Stimulated activated CD8-positive, alpha-beta memory T cell treated with anti-CD3 and anti-CD28 coated beads, Interleukin-4, amount 100 ng/mL, for 48 hours (primary cell): ENCODE results near the gene PRDM16.

Experiments
- DNase-seq: peaks from one replicate; pipeline ENCODE4 v3.0.0-alpha.2; 2020

The PRDM16 gene

DNA sequence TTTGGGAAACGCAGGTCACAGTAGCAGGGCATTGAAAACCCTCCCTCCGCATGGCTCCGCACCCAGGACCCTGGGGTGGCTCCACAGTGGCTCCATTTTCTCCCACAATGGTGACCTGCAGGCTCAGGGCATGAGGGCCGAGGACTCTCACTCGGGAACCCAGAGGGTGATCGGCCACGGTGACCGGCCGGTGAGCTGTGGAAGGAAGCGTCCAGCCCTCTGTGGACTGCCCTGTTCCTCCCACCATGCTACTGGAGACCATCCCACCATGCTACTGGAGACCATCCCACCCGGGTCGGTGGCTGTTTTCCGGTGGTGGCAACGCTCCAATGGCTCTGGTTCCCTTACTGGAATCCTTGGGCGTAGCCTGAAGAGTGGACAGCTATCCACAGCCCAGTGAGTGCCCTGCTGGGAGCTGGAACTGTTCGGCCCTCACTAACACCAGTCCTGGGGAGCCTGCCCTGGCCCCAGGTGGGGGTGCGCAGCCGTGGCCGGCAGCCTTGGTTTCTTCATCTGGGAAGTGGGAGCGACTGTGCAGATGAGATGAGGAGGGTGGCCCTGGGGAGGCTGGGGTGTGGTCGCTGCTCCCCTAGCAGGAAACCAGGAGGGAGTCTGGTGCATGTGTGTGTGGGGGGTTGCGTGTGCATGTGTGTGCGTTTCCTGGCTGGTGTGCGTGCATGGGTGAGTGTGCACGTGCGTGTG lies 59.6 kb downstream of the PRDM16 start:
- no peak for DNase-seq

DNA sequence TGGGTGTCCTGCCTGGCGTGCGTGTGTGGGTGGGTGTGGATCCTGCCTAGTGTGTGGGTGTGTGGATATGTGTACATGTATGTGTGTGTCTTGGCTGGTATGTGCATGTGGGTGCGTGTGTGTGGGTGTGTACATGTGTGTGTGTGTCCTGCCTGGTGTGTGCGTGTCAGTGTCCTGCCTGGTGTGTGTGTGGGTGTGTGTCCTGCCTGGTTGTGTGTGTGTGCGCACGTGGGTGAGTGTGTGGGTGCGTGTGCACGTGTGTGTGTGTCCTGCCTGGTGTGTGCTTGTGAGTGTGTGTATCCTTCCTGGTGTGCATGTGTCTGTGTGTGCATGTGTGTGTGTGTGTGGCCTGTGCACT lies 60.1 kb downstream of the PRDM16 start:
- DNase-seq: no peak

DNA sequence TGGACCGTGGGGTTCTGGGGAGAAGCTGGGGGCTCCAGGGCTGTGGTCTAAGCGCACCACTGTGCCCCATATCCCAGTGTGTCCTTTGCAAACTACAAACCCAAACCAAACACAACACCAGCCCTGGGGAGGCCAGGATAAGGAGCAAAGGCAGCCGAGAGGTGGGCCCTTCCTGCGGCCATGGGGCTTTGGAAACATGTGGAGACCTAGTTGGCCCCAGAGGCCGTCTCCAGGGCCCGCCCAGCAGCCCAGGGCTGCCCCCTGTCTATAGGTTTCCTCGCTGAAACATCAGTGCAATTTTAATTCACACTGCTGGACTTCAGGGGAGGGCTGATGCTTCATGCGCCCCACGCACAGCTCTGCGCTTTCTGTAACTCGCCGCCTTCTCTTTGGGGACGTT lies 61.3 kb downstream of the PRDM16 start:
- DNase-seq: no peak

DNA sequence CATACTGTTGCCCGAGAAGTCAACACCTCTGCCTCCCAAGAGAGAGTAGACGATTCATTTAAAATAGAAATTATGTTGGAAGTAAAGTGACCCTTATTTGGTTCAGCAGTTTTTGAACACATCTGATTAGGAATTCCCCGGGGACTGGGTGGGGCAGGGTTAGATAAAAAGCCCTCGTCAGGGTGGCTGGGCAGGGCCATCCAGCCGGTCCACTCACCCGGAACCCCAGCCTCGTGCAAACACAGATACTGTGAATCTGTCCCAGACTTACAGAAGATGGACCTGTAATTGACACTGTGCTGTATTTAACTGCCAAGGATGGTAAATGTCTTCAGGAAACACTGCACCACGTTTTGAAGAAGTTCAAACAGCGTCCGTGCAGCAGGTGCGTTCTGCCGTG lies 63.7 kb downstream of the PRDM16 start:
- DNase-seq: no peak

DNA sequence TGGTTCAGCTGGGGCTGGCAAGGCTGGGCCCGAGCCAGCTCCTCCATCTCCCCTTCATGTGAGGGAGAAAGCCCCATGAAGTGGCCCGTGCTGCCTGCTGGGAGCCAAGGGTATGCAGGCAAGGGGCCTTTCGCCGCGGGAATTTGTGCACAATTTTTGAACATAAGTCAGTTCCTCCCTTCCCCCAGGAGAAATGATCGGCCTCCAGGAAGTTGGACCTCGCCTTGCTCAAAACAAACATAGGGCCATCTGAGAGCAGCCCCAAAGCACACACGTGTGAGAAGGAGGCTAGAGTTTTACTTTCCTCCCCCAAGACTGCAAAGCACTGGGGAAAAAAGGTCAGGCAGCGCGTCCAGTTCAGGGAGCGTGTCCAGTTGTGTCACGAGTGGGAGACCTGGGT lies 64.7 kb downstream of the PRDM16 start:
- no peak for DNase-seq

DNA sequence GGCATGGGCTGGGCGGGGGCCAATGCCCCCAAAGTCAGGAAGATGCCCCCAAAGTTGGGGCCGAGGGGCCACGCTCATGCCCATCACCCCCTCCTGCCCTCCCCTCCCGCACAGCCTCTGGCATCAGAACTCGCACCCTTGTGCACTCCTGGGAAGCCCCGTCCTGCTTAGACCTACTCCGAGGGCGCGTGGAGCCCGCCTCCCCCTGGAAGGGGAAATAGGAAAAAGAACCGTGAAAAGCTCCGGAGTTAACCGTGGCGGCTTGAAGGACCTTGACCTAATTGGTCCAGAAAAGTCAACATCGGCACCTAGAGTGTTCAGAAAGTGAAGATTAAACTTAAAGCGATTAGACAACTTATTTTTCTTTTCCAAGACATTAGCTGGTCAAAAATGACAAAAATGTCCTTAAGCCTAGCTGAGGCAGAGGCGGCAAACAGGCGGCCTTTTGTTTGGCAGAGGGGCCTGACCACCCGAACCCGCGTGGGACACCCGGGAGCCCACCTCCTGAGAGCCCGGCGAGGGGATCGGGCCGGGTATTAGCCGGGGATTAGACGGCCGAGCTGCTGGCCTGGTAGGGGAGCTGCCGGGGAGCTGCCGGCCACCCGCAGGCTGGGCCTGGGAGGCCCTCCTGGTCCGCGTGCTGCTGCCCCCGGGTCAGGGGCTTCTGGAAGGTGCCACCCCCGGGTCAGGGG lies 65.5 kb downstream of the PRDM16 start:
- no peak for DNase-seq

DNA sequence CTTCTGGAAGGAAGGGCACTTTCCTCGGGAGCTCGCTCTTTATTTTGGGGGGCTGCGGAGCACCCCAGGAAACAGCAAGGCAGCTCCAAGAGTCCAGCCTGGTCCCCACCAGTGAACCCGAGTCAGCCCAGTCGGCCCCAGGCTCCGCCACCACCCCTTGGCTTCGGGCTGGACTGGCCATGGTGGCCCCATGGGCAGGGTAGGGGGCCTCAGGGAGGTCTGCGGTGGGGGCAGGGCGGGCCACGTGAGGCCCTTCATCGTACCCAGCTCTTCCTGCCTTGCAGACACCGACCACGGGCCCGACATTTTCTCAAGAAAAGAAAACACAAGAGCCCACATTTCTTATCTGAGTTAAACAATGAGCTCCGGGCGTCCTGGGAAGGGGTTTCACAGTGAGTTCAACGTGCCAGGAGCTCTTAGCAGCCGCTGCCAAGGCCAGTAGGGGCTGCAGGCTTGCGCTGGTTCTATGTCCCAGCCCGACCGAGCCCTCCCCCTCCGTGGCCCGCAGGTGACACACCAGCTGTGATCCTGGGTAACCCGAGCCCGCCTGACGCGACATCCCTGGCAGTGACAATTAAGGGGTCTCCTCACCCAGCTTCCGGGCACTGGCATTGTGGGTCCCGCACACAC lies 66.2 kb downstream of the PRDM16 start:
- no peak for DNase-seq

DNA sequence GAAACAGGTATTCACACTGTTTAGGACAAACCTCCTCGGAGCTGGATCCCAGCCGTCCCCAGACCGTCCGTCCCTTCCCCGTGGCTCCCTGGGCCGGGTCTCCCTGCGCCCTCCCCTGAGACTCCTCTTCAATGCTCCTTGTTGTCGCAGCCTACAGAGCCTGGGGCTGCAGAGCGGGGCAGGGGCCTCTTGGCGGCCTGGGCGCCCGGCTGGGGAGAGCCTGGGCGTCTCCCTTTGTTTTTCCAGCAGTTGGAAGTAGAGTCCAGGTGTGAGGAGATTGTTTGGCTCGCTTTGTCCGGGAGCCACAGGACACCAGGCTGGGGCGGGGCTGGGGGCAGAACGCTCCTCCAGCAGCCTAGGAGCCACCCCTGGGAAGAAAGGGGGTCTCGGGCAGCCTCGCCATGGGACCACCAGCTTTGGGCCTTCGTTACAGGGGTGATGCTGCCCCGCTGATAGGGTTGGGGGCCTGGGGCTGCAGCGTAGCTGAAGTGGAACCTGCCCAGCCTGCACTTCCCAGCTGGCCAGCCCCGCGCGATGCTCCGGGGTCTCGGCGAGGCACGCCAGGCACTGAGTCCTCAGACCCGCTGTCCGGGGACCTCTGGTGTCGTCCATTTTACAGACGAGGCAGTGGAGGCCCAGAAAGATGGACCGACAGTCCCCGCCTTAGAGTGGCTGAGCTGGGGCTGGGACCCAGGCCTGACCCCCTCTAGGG lies 66.9 kb downstream of the PRDM16 start:
- no peak for DNase-seq

DNA sequence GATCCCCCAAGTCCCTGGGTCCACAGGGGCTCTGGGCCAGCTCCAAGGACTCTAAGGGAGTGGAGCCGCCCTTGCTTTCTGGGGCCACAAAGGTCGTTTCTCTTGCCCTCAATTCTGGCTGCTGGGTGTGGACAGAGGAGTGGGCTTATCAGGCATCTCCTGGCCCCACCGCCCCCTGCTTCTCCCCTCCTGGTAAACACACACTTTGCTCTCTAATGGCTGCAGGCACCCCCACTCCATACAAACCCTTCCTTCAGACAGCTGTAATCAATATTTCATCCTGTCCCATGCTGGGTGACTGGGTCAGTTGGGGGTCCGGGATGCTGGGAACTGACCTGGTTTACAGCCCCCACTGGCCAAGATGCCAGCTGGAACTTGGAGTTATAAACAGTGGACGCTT lies 67.5 kb downstream of the PRDM16 start:
- DNase-seq: no peak

DNA sequence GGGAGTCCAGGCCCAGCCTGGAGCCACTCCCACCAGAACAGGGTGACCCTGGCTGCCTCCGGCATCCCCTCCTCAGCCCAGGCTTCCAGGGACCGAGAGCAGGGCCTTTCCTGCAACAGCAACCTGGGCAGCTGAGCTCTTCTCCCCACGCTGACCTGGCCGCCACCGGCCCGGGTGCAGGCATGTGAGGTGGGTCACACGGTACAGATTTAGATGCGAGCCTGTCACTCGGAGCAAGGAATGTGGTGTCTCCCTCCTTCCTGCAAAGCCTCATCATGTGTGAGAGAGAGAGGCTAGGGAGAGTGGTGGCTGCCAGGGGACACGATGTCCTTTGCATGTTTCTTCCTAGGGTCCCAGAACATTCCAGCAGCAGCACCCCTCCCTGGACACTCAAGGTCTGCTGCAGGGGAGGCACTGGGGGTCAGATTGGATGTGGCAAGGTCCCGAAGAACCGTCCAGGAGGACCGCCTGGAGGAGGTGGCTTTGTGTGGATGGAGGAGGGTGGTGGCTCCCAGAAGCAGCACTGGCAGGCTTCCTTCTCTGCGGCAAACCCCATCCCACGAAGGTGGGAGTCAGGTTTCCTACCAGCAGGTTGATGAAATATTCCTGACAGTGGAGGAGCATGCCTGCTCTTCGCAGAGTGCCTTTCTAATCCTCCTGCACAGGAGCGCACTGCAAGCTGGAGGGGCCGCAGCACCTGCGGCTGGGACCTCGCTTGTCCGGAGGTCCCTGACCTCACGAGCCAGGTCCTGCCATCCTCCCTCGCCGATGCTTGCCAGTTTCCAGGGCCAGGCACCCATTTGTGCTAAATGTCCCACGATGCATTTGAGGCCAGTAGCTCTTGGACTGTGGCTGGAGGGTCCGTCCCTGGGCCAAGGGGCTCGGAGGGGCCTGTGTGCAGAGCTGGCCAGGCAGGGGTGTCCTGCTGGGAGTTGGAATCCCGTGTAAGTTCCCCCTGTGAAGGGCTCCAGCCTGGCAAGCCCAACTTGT lies 68.4 kb downstream of the PRDM16 start:
- DNase-seq: no peak

DNA sequence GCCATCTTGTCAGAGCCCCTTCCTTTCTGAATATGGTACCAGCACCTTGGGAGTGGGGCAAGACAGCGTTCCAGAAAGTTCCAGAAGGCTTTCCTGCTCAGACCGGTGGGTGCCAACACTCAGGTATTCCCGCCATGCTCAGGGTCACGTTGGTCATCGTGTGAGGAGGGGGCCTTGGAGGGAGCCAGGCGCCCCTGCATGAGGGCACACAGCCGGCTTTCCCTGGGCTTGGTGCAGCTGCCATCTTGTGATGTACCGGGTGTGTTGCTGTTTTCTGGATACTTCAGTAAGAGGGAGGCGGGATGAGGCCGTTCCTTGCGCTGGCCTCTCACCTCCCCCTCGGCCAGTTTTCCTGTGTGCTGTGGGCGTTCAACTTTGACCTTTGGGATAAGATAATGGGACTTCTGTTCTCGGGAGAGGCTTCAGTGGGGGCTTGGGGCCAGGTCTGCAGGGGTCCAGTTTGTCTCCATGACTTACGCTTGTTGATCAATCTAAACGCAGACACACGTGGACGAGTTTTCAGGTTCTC lies 69.7 kb downstream of the PRDM16 start:
- DNase-seq: no peak

DNA sequence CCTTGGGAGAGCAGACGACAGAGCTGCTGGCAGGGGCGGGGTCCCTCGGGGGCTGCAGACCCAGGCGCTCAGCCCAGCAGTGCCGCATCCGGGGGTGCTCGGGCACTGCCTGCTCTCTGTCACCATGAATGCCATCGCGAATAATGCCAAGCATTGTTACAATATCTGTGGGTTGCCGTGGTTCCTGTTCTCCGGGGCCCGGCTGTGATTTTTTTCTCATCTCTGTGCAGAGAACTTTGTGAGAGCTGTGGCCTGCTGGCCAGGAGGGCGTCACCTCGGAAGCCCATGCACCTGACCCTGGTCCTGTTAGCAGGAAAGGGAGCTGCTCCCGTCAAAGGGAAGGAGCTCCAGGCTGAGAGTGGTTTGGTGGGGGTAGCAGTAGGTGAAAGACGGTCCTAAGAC lies 70.4 kb downstream of the PRDM16 start:
- no peak for DNase-seq

DNA sequence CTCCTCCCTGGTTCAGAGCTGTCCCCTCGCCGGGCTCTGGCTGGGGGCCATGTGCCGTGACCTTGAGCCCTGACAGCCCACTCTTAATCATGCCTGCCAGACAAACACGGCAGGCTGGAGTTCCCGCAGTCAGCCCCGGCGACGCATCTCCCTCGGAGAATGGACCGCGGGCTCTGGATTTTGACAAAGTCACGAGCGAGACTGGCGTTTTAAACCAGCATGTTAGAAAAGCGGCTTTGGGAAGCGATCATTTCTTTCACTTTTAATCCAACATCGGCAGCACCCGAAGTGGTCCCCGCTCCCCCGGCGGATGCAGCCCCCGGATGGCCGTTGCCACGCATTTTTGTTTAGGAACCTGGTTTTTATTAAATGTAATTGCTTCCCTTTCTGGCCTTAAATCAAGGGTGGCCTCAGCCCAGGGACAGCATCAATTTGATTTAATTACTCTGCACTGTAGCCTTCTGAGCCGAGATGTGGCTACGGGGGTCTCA lies 70.9 kb downstream of the PRDM16 start:
- no peak for DNase-seq

DNA sequence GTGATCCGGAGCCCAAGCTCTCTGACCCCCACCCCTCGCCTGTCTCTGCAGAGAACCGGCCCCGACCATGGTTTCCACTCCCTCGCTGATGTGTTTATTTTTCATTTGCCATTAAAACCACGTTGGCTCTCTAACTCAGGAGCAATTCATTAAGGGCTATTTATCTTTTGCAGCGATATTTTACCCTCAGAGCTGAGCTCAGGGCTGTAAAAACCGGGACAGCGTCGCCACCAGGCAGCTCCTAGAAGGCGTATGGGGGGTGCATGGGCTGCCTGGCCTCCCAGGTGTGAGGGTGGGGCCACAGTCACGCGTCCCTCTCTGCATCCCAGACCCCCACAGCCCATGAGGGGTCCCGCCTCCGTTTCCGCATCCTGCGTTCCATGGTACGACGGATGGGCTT lies 71.4 kb downstream of the PRDM16 start:
- no peak for DNase-seq

DNA sequence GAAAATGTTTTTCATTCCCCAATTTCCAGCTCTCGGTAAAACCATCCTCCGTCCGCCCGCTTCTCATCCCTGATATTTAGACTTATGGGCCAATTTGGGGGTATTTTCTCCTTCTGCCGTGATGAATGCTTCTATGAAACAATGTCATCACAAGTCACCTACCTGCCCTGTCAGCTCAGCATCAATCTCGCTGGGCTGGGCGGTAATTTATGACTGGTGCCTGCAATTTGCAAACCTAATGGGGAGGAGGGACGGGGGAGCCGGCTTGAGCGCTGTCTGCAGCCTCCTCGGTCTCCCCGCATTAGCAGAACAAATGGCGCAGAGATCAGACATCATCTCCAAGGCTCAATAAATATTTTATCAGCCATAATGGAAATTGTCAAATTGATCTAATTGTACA lies 72.1 kb downstream of the PRDM16 start:
- DNase-seq: no peak

DNA sequence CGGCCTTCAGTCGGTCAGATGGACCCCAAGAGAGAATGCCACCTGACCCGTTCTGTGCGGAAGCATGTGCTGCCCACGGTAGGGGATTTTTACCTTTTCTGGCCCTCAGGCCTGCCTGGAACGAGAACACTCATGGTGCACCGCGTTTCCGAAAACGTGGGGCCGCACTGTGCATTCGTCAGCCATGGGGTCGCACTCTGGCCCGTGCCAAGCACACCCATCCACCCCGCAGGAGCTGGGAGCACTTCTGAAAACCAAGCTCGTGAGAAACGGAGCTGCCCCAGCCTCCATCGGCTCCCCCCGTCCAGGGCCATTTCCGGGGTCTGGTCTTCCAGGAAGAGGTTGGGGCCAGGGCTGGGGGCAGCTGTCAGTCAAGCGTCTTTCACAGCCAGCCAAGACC lies 72.8 kb downstream of the PRDM16 start:
- no peak for DNase-seq

DNA sequence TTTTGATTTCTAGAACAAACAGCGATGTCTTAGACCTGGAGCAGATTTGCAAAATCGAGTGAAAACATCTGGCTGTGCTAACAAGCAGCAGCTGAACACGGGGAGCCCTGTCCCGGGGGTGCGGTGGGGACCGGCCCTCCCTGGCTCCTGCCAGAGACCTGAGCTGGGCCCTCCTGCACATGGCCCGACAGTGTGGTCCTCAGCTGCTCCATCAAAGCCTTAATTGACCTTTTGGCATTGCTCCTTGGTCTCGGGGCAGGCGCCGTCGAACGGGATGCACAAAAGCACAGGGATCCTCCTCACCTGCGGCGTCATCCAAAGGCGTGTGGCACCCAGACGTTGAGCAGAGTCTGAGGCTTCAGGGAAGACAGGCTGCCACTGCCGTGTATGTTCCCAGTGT lies 73.2 kb downstream of the PRDM16 start:
- DNase-seq: no peak

DNA sequence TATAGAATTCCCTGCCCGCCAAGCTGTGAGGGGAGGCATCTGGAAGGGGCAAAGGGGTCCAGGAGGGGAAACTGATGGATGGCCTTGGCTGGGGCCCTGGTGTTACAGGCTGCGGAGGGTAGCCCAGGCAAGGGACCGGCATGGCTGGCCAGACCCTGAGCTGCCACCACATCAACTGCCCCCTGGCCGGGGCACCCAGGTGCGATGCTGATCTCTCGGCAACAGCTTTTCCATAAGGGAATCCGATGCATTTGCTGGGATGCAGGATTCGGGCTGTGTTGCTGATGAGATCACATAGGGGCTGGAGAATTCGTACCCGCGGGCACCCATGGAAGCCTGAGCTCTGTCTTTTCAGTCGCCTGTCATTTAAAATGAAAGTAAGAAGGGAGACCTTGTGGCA lies 73.7 kb downstream of the PRDM16 start:
- DNase-seq: no peak

DNA sequence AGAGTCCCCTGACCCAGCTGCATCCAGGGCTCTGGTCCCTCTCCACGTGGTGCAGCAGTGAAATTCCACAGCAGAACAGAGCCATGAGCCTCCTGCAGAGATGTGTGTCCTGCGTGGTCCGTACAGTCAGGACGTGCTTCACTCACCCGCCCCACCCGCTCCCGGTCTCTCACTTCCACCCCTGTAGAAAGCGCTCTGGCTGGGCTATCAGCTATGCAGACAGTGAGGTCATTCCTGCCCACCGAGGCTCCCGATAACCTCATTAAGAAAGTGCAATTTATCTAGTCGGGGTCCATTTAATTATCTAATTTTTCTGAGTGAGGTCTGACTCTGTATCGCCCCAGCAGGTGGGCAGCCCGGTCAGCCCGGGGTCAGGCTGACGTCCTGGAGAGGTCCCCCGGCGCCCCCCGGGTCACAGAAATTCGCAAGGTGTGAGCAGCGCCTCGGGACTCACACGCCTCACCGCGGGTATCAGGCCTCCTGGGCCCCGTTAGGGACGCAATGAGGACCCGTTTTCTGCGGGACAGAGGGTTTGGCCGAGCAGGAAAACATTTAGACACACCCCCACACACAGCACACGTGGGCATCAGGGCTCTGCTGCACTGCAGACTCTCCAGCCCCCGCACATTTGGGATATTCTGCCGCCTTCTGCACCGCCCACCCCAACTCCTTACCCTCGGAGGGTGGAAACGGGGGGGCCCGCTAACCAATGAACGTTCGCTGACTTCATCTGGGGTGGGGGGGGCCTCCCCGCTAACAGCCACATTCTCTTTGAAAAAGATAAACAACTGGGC lies 76.7 kb downstream of the PRDM16 start:
- DNase-seq: no peak

DNA sequence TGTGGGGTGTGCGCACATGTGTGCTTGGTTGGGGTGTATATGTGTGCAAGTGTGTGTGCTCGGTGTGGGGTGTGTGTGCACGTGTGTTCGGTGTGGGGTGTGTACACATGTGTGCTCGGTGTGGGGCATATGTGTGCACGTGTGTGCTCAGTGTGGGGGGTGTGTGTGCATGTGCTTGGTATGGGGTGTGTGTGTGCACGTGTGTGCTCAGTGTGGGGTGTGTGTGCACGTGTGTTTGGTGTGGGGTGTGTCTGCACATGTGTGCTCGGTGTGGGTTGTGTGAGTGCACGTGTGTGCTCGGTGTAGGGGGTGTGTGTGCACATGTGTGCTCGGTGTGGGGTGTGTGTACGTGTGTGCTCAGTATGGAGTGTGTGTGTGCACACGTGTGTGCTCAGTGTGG lies 77.5 kb downstream of the PRDM16 start:
- DNase-seq: no peak

DNA sequence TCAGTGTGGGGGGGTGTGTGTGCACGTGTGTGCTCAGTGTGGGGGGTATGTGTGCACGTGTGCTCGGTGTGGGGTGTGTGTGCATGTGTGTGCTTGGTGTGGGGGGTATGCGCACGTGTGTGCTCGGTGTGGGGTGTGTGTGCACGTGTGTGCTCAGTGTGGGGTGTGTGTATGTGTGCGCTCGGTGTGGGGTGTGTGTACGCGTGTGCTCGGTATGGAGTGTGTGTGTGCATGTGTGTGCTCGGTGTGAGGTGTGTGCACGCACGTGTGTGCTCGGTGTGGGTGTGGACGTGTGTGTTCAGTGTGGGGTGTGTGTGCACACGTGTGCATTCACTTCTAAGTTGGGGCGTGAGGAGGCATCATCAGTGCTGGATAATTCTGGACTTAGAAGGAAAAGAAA lies 77.9 kb downstream of the PRDM16 start:
- no peak for DNase-seq
